Stomach smooth muscle (tissue), 2 donors: ENCODE results near the gene PARD6A.
"Not testable (repeated sequence)": the region's sequence is repeated elsewhere in the genome, so short reads cannot be mapped to it uniquely, and the experiment has no call there.

Experiments
- H3K27ac ChIP-seq: one replicate; pipeline ENCODE4 v1.7.0; 2013; ENCODE audit warnings: mild to moderate bottlenecking, low read length, inconsistent platforms
- H3K27me3 ChIP-seq, 2 donors: one replicate each; pipeline ENCODE4 v1.7.0; 2013; ENCODE audit warnings: low read length in 2 of 2; ENCODE audit not compliant: insufficient read depth in 2 of 2, control insufficient read depth in 1 of 2
- H3K36me3 ChIP-seq, 2 donors: one replicate each; pipeline ENCODE4 v1.7.0; 2013; ENCODE audit warnings: low read length in 2 of 2; ENCODE audit not compliant: control insufficient read depth in 2 of 2, insufficient read depth in 2 of 2
- H3K4me1 ChIP-seq: one replicate; pipeline ENCODE4 v1.7.0; 2013; ENCODE audit warnings: low read length; ENCODE audit not compliant: control insufficient read depth, insufficient read depth
- H3K4me3 ChIP-seq, 2 donors: one replicate each; pipeline ENCODE4 v1.7.0; 2013; ENCODE audit warnings: low read length in 2 of 2
- H3K9ac ChIP-seq, 2 donors: one replicate each; pipeline ENCODE4 v1.7.0; 2013; ENCODE audit warnings: low read length in 2 of 2, mild to moderate bottlenecking in 1 of 2
- H3K9me3 ChIP-seq, 2 donors: one replicate each; pipeline ENCODE4 v1.7.0; 2013; ENCODE audit warnings: low read length in 2 of 2; ENCODE audit not compliant: control insufficient read depth in 2 of 2
- donor health status: healthy.
- donor health status: Pancreatic carcinoma.

The PARD6A gene

DNA sequence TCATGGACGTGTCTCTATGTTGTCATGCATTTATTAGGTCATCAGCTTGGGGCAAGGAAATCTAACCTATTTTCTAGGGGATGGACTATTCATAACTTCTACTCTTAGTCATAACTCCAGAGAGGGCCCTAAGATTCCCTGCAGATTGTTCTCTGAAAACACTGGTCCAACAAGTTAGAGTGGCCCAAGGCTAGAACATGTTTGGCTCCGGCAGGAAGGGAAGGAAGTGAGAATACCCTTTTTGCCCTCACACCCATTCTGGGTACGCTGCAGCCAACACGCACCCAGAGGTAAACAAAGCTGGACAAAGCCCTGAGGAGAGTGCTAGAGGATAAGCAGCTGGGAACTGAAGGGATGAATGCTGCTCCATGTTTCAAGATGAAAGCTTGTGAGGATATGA, 15.8 kb downstream of the PARD6A start:
- H3K27ac ChIP-seq = no peak overlapping the region
- peaks cover 27% of the 10 kb centered on the region for H3K4me1 ChIP-seq
- H3K9me3 ChIP-seq = no peaks in the 10 kb centered on the region
- H3K36me3 ChIP-seq = peaks cover 4 to 7% of the 10 kb centered on the region in 2 donors
- H3K4me3 ChIP-seq = no peak overlapping the region
- H3K27me3 ChIP-seq = no peaks in the 10 kb centered on the region
- H3K9ac ChIP-seq = no peak overlapping the region

DNA sequence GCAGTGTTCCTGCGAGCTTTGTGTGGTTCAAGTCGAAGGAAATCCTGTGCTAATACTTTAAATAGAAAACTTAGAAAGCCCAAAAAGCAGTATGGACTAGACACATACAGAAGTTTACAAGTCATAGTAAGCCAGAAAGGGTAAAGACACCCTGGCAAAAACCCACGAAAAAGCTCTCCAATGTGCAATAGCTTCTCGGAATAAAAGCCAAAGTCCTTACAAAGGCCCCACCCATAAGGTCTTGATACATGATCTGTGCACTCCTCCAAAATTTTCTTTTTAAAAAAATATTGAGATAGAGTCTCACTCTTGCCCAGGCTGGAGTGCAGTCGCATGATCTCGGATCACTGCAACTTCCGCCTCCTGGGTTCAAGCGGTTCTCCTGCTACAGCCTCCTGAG, 16.2 kb downstream of the PARD6A start:
- no peak overlapping the region for H3K9ac ChIP-seq
- no peaks in the 10 kb centered on the region for H3K27me3 ChIP-seq
- peaks cover 4 to 9% of the 10 kb centered on the region in 2 donors for H3K36me3 ChIP-seq
- H3K4me3 ChIP-seq = no peak overlapping the region
- H3K4me1 ChIP-seq = peaks cover 27% of the 10 kb centered on the region
- no peak overlapping the region for H3K27ac ChIP-seq
- no peaks in the 10 kb centered on the region for H3K9me3 ChIP-seq

DNA sequence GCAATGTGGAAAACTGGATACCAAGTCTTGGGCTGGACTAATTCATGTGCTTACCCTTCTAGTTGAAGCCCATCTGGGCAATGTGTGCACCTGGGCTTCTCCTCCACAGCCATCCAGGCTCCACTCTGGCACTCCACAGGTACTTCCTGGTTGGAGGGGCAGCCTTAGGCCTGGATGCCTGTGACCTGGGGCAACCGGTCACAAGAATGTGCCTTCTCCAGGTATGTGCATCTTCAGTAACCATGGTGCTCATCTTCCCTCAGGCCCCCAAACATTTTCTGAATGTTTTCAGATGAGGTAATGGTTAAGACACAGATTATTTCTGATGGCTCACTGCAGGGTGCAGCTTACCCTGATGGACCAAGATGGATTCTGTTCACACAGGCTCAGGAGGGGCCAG, 17.0 kb downstream of the PARD6A start:
- Histone ChIP-seq H3K27me3 (no peaks in the 10 kb centered on the region), H3K9me3 (no peaks in the 10 kb centered on the region), H3K4me3 (no peak overlapping the region), H3K9ac (no peak overlapping the region), H3K27ac (no peak overlapping the region), H3K36me3 (peaks cover 4 to 9% of the 10 kb centered on the region in 2 donors), H3K4me1 (peaks cover 27% of the 10 kb centered on the region)

DNA sequence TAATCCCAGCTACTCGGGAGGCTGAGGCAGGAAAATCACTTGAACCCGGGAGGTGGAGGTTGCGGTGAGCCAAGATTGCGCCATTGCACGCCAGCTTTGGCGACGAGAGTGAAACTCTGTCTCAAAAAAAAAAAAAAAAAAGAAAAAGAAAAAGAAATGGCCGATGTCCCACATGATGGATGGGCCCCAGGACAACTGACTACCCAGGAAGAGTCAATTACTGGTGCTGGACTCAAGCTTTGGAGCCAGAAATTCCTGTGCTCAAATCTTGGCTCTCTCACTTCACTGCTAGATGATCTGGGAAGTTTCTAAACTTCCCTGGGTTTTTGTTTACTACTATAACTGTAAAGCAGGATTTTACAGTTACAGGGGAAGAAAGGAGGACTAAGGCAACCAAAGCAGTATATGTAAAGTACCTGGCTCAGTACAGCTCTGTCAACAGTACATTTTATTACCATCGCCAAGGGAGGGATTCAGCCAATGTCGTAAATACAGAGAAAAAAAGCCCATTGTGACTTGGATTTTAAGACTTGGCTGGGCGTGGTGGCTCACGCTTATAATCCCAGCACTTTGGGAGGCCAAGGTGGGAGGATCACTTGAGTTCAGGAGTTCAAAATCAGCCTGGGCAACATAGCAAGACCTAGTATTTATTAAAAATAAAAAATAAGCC, 17.7 kb downstream of the PARD6A start:
- Histone ChIP-seq H3K9me3 (no peaks in the 10 kb centered on the region), H3K9ac (no peak overlapping the region), H3K27me3 (no peaks in the 10 kb centered on the region), H3K4me1 (peaks cover 19% of the 10 kb centered on the region), H3K27ac (no peak overlapping the region), H3K4me3 (no peak overlapping the region), H3K36me3 (peaks cover 5 to 10% of the 10 kb centered on the region in 2 donors)

DNA sequence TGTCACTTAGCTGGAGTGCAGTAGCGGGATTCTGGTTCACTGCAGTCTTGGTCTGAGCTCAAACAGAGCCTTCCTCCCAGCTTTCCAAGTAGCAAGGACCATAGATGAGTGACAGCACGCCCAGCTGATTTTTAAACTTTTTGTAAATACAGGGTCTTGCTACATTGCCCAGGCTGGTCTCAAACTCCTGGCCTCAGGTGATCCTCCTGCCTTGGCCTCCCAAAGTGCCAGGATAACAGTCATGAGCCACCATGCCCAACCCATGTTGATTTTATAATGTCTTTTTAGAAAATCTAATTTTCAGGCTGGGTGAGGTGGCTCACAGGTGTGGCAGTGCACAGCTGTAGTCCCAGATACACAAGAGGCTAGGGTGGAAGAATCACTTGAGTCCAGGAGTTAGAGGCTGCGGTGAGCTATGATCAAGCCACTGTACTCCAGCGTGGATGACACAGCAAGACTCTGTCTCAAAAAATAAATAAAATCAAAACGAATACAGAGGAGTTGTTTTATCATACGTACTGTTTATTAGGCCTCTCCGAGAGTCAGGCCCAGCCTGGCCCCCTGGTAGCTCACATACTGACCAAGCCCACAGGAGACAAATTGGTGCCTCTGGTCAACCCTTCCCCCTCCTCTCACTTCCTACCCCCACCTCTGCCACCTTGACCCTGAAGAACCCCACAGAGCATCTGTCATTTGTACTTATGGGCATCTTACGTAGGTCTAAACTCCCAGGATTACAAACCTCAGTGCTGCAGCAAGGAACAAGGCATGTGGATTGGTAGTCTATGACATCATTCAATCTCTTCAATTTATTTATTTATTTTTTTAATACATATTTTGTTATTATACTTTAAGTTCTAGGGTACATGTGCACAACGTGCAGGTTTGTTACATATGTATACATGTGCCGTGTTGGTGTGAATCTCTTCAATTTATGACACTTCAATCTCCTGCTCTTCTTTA, 19.5 kb downstream of the PARD6A start:
- Histone ChIP-seq H3K27me3 (no peaks in the 10 kb centered on the region), H3K4me3 (no peak overlapping the region), H3K4me1 (peaks cover 7% of the 10 kb centered on the region), H3K9ac (no peak overlapping the region), H3K27ac (no peak overlapping the region), H3K36me3 (peaks cover 12 to 17% of the 10 kb centered on the region in 2 donors), H3K9me3 (no peaks in the 10 kb centered on the region)

DNA sequence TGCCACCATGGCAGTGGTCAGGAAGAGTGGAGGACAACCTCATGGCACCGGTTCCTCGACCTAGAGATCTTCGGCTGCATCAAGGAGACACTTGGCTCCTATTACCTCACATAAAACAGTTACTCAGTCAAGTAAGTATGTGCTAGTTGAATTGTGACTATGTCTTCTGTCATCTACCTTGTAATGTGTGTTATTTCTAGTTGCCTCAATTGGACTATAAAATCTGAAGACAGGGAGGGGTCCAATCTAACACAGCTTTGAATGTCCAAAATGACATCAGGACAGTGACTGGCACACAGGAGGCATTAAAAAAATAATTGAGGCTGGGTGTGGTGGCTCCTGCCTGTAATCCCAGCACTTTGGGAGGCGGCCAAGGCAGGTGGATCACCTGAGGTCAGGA, 23.0 kb downstream of the PARD6A start:
- no peak overlapping the region for H3K9ac ChIP-seq
- no peaks in the 10 kb centered on the region for H3K9me3 ChIP-seq
- H3K4me1 ChIP-seq = peaks cover 2% of the 10 kb centered on the region
- peaks cover 14 to 21% of the 10 kb centered on the region in 2 donors for H3K36me3 ChIP-seq
- H3K27me3 ChIP-seq = no peaks in the 10 kb centered on the region
- no peak overlapping the region for H3K4me3 ChIP-seq
- H3K27ac ChIP-seq = no peak overlapping the region

DNA sequence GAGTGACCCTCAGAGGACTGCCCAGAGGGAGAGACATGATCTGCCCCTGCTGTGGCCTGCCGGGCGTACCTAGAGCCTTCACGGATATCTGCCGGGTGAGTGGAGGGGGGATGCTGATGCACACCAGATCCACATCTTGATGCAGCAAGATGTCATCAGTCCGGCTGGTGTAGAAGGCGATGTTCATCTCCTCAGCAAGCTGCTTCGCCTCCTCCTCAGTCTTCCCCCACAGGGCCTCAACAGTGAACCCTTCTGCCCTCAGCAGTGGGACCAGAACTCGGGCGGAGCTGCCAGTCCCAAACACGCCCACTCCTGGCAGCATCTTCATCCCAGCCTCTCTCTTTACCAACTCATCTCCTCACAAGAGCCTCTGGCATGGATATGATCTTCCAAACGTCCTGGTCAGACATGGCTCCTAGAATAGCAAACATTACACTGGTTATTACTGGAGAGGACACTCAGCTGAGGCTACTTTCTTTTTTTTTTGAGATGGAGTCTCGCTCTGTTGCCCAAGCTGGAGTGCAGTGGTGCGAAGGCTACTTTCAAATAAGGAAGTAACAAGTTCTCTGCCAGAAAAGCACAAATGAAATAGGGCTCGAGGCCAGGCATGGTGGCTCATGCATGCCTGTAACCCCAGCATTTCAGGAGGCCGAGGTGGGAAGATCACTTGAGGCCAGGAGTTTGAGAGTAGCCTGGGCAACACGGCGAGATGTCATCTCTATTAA, 24.8 kb downstream of the PARD6A start:
- Histone ChIP-seq H3K27ac (no peak overlapping the region), H3K36me3 (peaks cover 14 to 19% of the 10 kb centered on the region in 2 donors), H3K9ac (no peak overlapping the region), H3K27me3 (no peaks in the 10 kb centered on the region), H3K9me3 (no peaks in the 10 kb centered on the region), H3K4me3 (no peak overlapping the region), H3K4me1 (no peaks in the 10 kb centered on the region)

DNA sequence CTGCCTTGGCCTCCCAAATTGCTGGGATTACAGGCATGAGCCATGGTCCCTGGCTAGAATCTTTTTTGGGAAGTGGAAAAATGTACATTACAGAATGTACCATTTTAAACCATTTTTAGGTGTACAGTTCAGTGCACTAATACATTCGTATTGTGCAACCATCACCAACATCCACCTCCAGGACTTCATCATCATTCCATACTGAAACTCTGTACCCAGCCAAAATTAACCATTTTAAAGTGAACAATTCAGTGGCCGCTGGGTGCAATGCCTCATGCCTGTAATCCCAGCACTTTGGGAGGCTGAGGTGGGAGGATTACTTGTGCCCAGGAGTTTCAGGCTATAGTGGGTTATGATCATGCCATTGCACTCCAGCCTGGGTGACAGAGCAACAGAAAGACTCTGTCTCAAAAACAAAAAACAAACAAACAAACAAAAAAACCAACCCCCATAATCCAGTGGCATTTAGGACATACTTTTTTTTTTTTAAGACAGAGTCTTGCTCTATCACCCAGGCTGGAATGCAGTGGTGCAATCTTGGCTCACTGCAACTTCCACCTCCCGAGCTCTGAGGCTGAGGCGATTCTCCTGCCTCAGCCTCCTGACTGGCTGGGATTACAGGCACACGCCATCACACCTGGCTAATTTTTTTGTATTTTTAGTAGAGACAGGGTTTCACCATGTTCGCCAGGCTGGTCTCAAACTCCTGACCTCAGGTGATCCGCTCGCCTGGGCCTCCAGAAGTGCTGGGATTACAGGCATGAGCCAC, 32.9 kb downstream of the PARD6A start:
- H3K9ac ChIP-seq, H3K9me3 ChIP-seq, H3K36me3 ChIP-seq, H3K27me3 ChIP-seq, H3K27ac ChIP-seq, H3K4me3 ChIP-seq, H3K4me1 ChIP-seq: not testable (repeated sequence)

DNA sequence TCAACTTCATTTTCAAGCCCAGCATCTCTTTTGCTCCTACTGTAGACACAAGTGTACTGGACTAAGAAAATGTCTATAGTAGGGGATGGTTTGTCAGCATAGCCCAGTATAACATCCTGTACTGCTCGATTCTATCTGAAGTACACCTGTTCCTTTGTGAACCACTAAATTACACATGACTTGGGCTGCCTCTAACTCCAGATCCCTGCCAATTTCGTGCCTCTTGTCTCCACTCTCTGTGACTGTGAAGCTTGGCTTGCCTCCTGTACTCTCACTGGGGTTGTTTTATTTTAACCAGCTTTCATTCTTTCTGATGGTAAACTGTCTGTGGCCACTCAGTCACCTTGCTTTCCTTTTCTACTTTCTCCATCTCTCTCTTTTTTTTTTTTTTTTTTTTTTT, 33.9 kb downstream of the PARD6A start:
- H3K4me3 ChIP-seq = no peak overlapping the region

More for the DNA sequence above, 33.9 kb downstream of the PARD6A start:
- Histone ChIP-seq H3K27me3 (no peaks in the 10 kb centered on the region), H3K4me1 (no peaks in the 10 kb centered on the region), H3K36me3 (no peaks in the 10 kb centered on the region), H3K9ac (no peak overlapping the region), H3K9me3 (no peaks in the 10 kb centered on the region), H3K27ac (no peak overlapping the region)
